Measurements from ENCODE around the gene BACE1.

The BACE1 gene

GRCh38 chr11:117302228-117302627 is 13.8 kb downstream of the BACE1 start:
- no peak overlapping the region for H3K4me3 ChIP-seq (ENCODE audit: low read depth, low read length)
- H3K36me3 ChIP-seq, result no peaks in the 10 kb centered on the region
- TF ChIP-seq CTCF (IDR thresholded peaks at IDR 0.05; ENCODE audit: low read depth, low read length), result no peak
- peaks cover 11% of the 10 kb centered on the region for H3K4me1 ChIP-seq
- no peaks in the 10 kb centered on the region for H3K9me3 ChIP-seq
- no peaks in the 10 kb centered on the region for H3K27me3 ChIP-seq
- no peak for DNase-seq

- DNase-seq, result no peak
- Histone ChIP-seq H3K9me3 (no peaks in the 10 kb centered on the region), H3K27me3 (no peaks in the 10 kb centered on the region), H3K4me1 (peaks cover 11% of the 10 kb centered on the region), H3K4me3 (ENCODE audit: low read depth, low read length) (no peak overlapping the region), H3K36me3 (no peaks in the 10 kb centered on the region)
- no peak for TF ChIP-seq CTCF (IDR thresholded peaks at IDR 0.05; ENCODE audit: low read depth, low read length)
Observed at GRCh38 chr11:117300773-117301172, 15.3 kb downstream of the BACE1 start.

GRCh38 chr11:117300283-117300663 is 15.8 kb downstream of the BACE1 start:
- no peaks in the 10 kb centered on the region for H3K27me3 ChIP-seq
- TF ChIP-seq CTCF (IDR thresholded peaks at IDR 0.05; ENCODE audit: low read depth, low read length), result no peak
- DNase-seq, result peak; percentile 20
- no peak overlapping the region for H3K4me3 ChIP-seq (ENCODE audit: low read depth, low read length)
- no peaks in the 10 kb centered on the region for H3K9me3 ChIP-seq
- peaks cover 3% of the 10 kb centered on the region; the same call in 1 of the 2 replicates for H3K36me3 ChIP-seq
- peaks cover 11% of the 10 kb centered on the region for H3K4me1 ChIP-seq

- no peak for TF ChIP-seq CTCF (IDR thresholded peaks at IDR 0.05; ENCODE audit: low read depth, low read length)
- H3K36me3 ChIP-seq, result peaks cover 3% of the 10 kb centered on the region; the same call in 1 of the 2 replicates
- H3K9me3 ChIP-seq, result no peaks in the 10 kb centered on the region
- H3K4me1 ChIP-seq, result peaks cover 11% of the 10 kb centered on the region
- DNase-seq, result peak; percentile 24
- no peak overlapping the region for H3K4me3 ChIP-seq (ENCODE audit: low read depth, low read length)
- no peaks in the 10 kb centered on the region for H3K27me3 ChIP-seq
Observed at GRCh38 chr11:117299351-117300282, 16.4 kb downstream of the BACE1 start.

- no peak overlapping the region for H3K4me3 ChIP-seq (ENCODE audit: low read depth, low read length)
- H3K27me3 ChIP-seq, result no peaks in the 10 kb centered on the region
- peaks cover 3% of the 10 kb centered on the region; the same call in 1 of the 2 replicates for H3K36me3 ChIP-seq
- peaks cover 11% of the 10 kb centered on the region for H3K4me1 ChIP-seq
- no peak for TF ChIP-seq CTCF (IDR thresholded peaks at IDR 0.05; ENCODE audit: low read depth, low read length)
- no peak for DNase-seq
- H3K9me3 ChIP-seq, result no peaks in the 10 kb centered on the region
Observed at GRCh38 chr11:117298195-117298594, 17.9 kb downstream of the BACE1 start.

- TF ChIP-seq CTCF (IDR thresholded peaks at IDR 0.05; ENCODE audit: low read depth, low read length), result no peak
- Histone ChIP-seq H3K9me3 (no peaks in the 10 kb centered on the region), H3K4me3 (ENCODE audit: low read depth, low read length) (no peak overlapping the region), H3K4me1 (peaks cover 11% of the 10 kb centered on the region), H3K27me3 (no peaks in the 10 kb centered on the region), H3K36me3 (peaks cover 3% of the 10 kb centered on the region; the same call in 1 of the 2 replicates)
- DNase-seq, result no peak
Observed at GRCh38 chr11:117296881-117297280, 19.2 kb downstream of the BACE1 start.

Data from BE2C (cell line).